ENCODE data around the gene NEK6. TPM values are rescaled to one million over a fixed set of nuclear protein-coding genes. Genes with fewer than 3 reads are reported as not detected.

Gene NEK6
- total and polyA plus RNA-seq, 9 of the 15 experiments (the other 6 are each of a cell fraction or from before 2014, with no cell fraction given), result 3.1 to 19.0 (median 8.4) TPM

GRCh38 chr9:124251605-124252378 lies 6.0 kb upstream of the NEK6 start:
- ChIA-PET POLR2A (no interaction called here), CTCF (ENCODE audit: low intra/inter-chr PET ratio) (interaction anchor here (1.0 kb wide), 1 partner anchor 125 kb away, joined by 3 read pairs; no protein-coding TSS in a partner anchor)
- Histone ChIP-seq H3K9me1 (ENCODE audit: control insufficient read depth, insufficient read depth, low read length) (no peaks in the 10 kb centered on the region), H4K20me1 (replicated peaks; ENCODE audit: control insufficient read depth, insufficient read depth, low read length) (no peaks in the 10 kb centered on the region; the same call in 1 of the 2 replicates), H3K27ac (ENCODE audit: extremely low read depth, low read depth, low read length) (no peak overlapping the region), H3K4me1 (replicated peaks in 1 of 2; ENCODE audit: control insufficient read depth in 2 of 2, insufficient read depth in 2 of 2, low read length in 2 of 2) (no peaks in the 10 kb centered on the region; a peak in 1 of 5 replicates), H3K79me2 (ENCODE audit: control insufficient read depth, insufficient read depth, low read length) (no peaks in the 10 kb centered on the region), H3K4me2 (ENCODE audit: insufficient read depth, low read length) (no peak overlapping the region), H3K4me3 (no peak overlapping the region), H2AFZ (ENCODE audit: low read depth, low read length) (no peak overlapping the region), H3K9ac (ENCODE audit: insufficient read depth in 1 of 2, low read depth in 2 of 2, low read length in 2 of 2) (no peak overlapping the region; a peak in 1 of 4 replicates), H3K9me3 (replicated peaks; ENCODE audit: control insufficient read depth, insufficient read depth, low read depth, low read length) (no peaks in the 10 kb centered on the region), H3K27me3 (ENCODE audit: control insufficient read depth in 2 of 2, insufficient read depth in 2 of 2, low read length in 2 of 2) (peaks cover 12 to 26% of the 10 kb centered on the region in 2 experiments), H3K36me3 (ENCODE audit: control insufficient read depth, insufficient read depth, low read length) (no peaks in the 10 kb centered on the region)
- peak; percentile 51; the same call in 2 of the 3 replicates for ATAC-seq
- no peak for FAIRE-seq
- no peak for DNase-seq (ENCODE audit: extremely low read depth in 1 of 4, low spot score in 3 of 4)
- in situ Hi-C loops (cut with MboI), result no loop called here
- intact Hi-C loops (cut with micrococcal nuclease), result no loop called here
- no TSS peak for BruUV-seq (replicated peaks)
- 13% methylated on average over 16 of the region's 16 CpGs for WGBS (ENCODE audit: insufficient coverage, low coverage, missing lambda C conversion rate)
- no peak for TF ChIP-seq ZNF583 (CRISPR knock-in tag; IDR thresholded peaks at IDR 0.05)
- TF ChIP-seq UBTF (IDR thresholded peaks at IDR 0.05; ENCODE audit: borderline replicate concordance in 1 of 2, low read depth in 2 of 2, low read length in 2 of 2), result no peak
- no peak for TF ChIP-seq SETDB1 (IDR thresholded peaks at IDR 0.05; ENCODE audit: low read length)
- no peak for TF ChIP-seq USF1 (CRISPR knock-in tag; IDR thresholded peaks at IDR 0.05)
- no peak; a peak in 1 of 6 replicates for TF ChIP-seq CTCF (IDR thresholded peaks at IDR 0.05 in 2 of 3, conservative IDR thresholded peaks at IDR 0.05 in 1 of 3; ENCODE audit: insufficient read depth in 2 of 3, low read depth in 1 of 3, low read length in 3 of 3)
- TF ChIP-seq ZKSCAN8 (CRISPR knock-in tag; IDR thresholded peaks at IDR 0.05), result no peak
- TF ChIP-seq ERF (CRISPR knock-in tag; IDR thresholded peaks at IDR 0.05), result no peak
- TF ChIP-seq PRMT5 (CRISPR knock-in tag; IDR thresholded peaks at IDR 0.05), result no peak
- no peak for TF ChIP-seq CHD1 (IDR thresholded peaks at IDR 0.05; ENCODE audit: low read length)
- TF ChIP-seq ZNF668 (CRISPR knock-in tag; IDR thresholded peaks at IDR 0.05), result no peak
- TF ChIP-seq KLF6 (CRISPR knock-in tag; IDR thresholded peaks at IDR 0.05; ENCODE audit: borderline replicate concordance), result no peak
- no peak for TF ChIP-seq ZNF75A (CRISPR knock-in tag; IDR thresholded peaks at IDR 0.05)
- TF ChIP-seq ARID3A (IDR thresholded peaks at IDR 0.05; ENCODE audit: borderline replicate concordance, low read depth, low read length), result no peak
- no peak for TF ChIP-seq ZFP36 (IDR thresholded peaks at IDR 0.05; ENCODE audit: low read depth, low read length, partially characterized antibody)
- TF ChIP-seq RBM25 (IDR thresholded peaks at IDR 0.05; ENCODE audit: low read depth, low read length, severe bottlenecking), result peak; percentile 10

Data from K562 (cell line).